ENCODE results near the gene CAMSAP1.

The CAMSAP1 gene

DNA sequence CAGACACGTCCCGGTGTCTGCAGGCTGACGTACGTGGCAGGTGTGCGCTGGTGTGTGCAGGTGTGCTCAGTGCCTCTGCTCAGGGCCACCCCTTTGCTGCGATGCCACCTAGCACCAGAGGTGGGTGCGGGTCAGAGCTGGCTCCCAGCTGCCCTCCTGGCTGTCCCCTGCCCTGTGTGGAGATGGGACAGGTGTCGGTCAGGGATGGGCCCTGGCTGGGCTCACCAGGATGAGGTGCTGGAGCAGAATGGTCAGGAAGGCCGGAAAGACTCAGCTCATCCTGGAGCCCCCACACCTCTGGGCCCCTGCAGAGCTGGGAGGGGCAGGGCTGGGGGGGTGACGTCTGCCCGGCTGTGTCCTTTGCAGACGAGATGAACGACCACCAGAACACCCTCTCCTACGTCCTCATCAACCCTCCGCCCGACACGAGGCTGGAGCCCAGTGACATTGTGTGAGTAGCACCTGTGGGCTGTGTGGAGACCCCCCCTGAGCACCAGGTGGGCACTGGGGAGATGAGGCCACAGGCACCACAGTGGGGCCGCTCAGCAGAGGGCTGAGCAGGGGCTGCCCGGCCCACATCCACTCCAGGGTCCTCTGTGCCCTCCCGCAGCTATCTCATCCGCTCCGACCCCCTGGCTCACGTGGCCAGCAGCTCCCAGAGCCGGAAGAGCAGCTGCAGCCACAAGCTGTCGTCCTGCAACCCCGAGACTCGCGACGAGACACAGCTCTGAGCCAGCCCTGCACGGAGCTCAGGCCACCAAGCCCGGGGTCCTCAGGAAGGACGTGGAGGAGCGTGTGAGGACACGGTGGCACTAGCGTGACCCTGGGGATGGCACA, 115.7 kb downstream of the CAMSAP1 start:
- Histone ChIP-seq H3K9me3 (ENCODE audit: insufficient read depth, low read length) (no peaks in the 10 kb centered on the region), H3K9ac (ENCODE audit: insufficient read length, low read depth) (no peak overlapping the region), H3K4me1 (ENCODE audit: insufficient read depth, insufficient read length) (peaks cover 5% of the 10 kb centered on the region), H3K27me3 (ENCODE audit: insufficient read depth, insufficient read length) (no peaks in the 10 kb centered on the region), H3K36me3 (ENCODE audit: insufficient read depth, insufficient read length, low read length) (no peaks in the 10 kb centered on the region), H3K4me3 (ENCODE audit: insufficient read length, low read depth) (no peak overlapping the region)
- no peak for TF ChIP-seq ZNF274 (IDR thresholded peaks at IDR 0.05; ENCODE audit: low read depth, low read length)
- no peak for TF ChIP-seq YY1 (IDR thresholded peaks at IDR 0.05; ENCODE audit: insufficient read depth, insufficient read length)
- no peak for TF ChIP-seq SUZ12 (IDR thresholded peaks at IDR 0.05; ENCODE audit: extremely low read depth, insufficient read depth, insufficient read length)
- no peak for DNase-seq (ENCODE audit: low read depth, low spot score)

DNA sequence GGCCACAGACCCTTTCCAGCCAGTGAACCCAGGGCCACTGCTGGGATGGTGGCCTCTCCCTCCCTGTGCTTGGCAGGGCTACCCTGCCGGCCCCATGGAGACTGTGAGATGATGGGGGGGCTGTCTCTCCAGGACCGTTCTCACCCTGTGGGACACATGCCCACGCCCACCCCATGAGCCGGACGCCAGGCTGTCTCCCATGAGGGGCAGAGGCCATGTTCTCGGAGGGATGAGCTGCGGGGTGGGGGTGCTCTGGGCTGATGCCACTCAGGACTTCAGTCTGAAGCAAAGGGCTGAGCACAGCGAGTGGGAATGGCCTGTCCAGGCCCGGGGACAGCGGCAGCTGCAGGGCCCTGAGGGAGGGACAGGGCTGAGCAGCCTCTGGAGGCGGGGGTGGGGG, 116.5 kb downstream of the CAMSAP1 start:
- Histone ChIP-seq H3K4me3 (ENCODE audit: insufficient read length, low read depth) (no peak overlapping the region), H3K9ac (ENCODE audit: insufficient read length, low read depth) (no peak overlapping the region), H3K4me1 (ENCODE audit: insufficient read depth, insufficient read length) (peaks cover 5% of the 10 kb centered on the region), H3K9me3 (ENCODE audit: insufficient read depth, low read length) (no peaks in the 10 kb centered on the region), H3K27me3 (ENCODE audit: insufficient read depth, insufficient read length) (no peaks in the 10 kb centered on the region), H3K36me3 (ENCODE audit: insufficient read depth, insufficient read length, low read length) (no peaks in the 10 kb centered on the region)
- TF ChIP-seq SUZ12 (IDR thresholded peaks at IDR 0.05; ENCODE audit: extremely low read depth, insufficient read depth, insufficient read length) (no peak), ZNF274 (IDR thresholded peaks at IDR 0.05; ENCODE audit: low read depth, low read length) (no peak), YY1 (IDR thresholded peaks at IDR 0.05; ENCODE audit: insufficient read depth, insufficient read length) (no peak)
- DNase-seq (ENCODE audit: low read depth, low spot score), result no peak

DNA sequence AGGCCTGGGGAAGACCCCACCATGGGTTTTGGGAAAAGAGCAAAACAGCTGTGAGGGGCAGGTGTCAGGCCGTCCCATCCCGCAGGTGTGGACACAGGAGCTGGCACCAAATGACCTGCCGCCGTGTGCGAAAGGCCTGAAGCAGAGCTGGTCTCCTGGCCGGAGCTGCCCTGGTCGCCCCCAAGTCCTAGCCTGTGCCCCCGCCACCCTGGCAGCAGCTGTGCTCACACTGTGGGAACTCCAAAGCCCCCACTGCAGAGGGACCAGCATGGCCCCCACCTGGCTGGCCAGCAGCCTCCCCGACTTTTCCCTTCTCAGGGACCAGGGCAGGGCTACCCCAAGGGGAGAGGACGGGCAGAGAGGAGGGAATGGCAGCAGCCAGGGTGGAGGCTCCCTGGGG, 117.0 kb downstream of the CAMSAP1 start:
- DNase-seq (ENCODE audit: low read depth, low spot score), result no peak
- Histone ChIP-seq H3K4me3 (ENCODE audit: insufficient read length, low read depth) (no peak overlapping the region), H3K27me3 (ENCODE audit: insufficient read depth, insufficient read length) (no peaks in the 10 kb centered on the region), H3K9me3 (ENCODE audit: insufficient read depth, low read length) (no peaks in the 10 kb centered on the region), H3K4me1 (ENCODE audit: insufficient read depth, insufficient read length) (peaks cover 5% of the 10 kb centered on the region), H3K9ac (ENCODE audit: insufficient read length, low read depth) (no peak overlapping the region), H3K36me3 (ENCODE audit: insufficient read depth, insufficient read length, low read length) (no peaks in the 10 kb centered on the region)
- no peak for TF ChIP-seq YY1 (IDR thresholded peaks at IDR 0.05; ENCODE audit: insufficient read depth, insufficient read length)
- TF ChIP-seq SUZ12 (IDR thresholded peaks at IDR 0.05; ENCODE audit: extremely low read depth, insufficient read depth, insufficient read length), result no peak
- TF ChIP-seq ZNF274 (IDR thresholded peaks at IDR 0.05; ENCODE audit: low read depth, low read length), result no peak

DNA sequence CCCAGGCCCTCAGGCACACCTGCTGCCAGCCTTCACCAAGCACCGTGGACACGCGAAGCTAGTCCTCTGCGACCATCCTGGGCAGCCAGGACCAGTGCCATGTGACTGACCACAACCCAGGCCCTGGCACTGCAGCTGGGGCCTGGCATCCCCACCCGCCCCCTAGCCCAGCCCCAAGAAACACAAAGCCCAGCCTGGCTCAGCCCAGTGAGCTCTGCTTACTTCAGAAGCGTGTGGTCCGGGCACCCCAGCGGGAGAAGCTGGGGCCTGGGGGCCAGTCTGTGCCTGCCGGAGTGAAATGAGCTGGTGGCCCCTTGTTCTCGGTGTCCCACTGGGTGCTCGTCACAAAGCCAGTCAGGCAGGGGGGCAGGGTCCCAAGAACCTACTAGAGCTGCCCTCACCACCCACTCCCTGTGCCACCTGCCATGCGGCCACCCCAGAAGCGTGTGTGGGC, 117.5 kb downstream of the CAMSAP1 start:
- no peak for TF ChIP-seq ZNF274 (IDR thresholded peaks at IDR 0.05; ENCODE audit: low read depth, low read length)
- TF ChIP-seq SUZ12 (IDR thresholded peaks at IDR 0.05; ENCODE audit: extremely low read depth, insufficient read depth, insufficient read length), result no peak
- TF ChIP-seq YY1 (IDR thresholded peaks at IDR 0.05; ENCODE audit: insufficient read depth, insufficient read length), result no peak
- Histone ChIP-seq H3K4me3 (ENCODE audit: insufficient read length, low read depth) (no peak overlapping the region), H3K36me3 (ENCODE audit: insufficient read depth, insufficient read length, low read length) (no peaks in the 10 kb centered on the region), H3K4me1 (ENCODE audit: insufficient read depth, insufficient read length) (peaks cover 5% of the 10 kb centered on the region), H3K27me3 (ENCODE audit: insufficient read depth, insufficient read length) (no peaks in the 10 kb centered on the region), H3K9ac (ENCODE audit: insufficient read length, low read depth) (no peak overlapping the region), H3K9me3 (ENCODE audit: insufficient read depth, low read length) (no peaks in the 10 kb centered on the region)
- no peak for DNase-seq (ENCODE audit: low read depth, low spot score)

DNA sequence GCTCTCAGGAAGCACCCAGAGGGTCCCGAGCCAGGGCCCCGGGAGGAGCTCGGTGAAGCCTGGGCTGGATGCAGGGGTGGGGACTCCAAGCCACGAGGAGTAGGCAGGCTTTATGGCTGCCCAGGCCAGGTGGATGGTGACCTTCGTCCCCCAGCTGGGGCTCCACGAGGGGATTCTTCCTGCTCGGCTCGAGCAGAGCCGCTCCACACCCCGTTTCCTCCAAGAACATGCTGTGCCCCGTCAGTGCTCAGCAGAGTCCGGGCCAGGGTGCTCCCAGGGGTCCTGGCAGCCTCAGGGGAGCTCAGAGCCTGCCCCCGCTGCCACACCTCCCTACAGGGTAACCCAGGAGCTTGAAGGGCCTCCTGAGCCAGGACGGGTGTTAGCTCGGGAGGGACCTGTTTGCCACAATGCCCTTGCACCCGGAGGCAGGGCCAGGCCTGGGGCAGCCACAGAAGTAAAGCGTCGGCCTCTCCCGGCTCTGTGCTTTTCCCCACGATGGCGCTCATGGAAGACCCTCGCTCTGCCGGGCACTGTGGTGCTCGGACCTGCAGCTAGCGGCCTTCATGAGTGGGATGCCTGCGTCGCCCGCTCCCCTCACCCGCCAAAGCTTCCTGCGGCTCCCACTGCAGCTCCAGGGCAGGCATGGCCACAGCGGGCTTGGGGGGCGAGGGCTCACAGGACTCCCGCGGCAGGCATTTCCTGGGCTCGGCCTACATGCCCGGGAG, 118.6 kb downstream of the CAMSAP1 start:
- no peaks in the 10 kb centered on the region for H3K9me3 ChIP-seq (ENCODE audit: insufficient read depth, low read length)
- H3K4me3 ChIP-seq (ENCODE audit: insufficient read length, low read depth), result no peak overlapping the region
- H3K27me3 ChIP-seq (ENCODE audit: insufficient read depth, insufficient read length), result no peaks in the 10 kb centered on the region
- H3K4me1 ChIP-seq (ENCODE audit: insufficient read depth, insufficient read length), result peaks cover 7% of the 10 kb centered on the region
- H3K36me3 ChIP-seq (ENCODE audit: insufficient read depth, insufficient read length, low read length), result no peaks in the 10 kb centered on the region
- H3K9ac ChIP-seq (ENCODE audit: insufficient read length, low read depth), result peak overlapping the region; percentile 32
- no peak for TF ChIP-seq SUZ12 (IDR thresholded peaks at IDR 0.05; ENCODE audit: extremely low read depth, insufficient read depth, insufficient read length)
- no peak for TF ChIP-seq YY1 (IDR thresholded peaks at IDR 0.05; ENCODE audit: insufficient read depth, insufficient read length)
- TF ChIP-seq ZNF274 (IDR thresholded peaks at IDR 0.05; ENCODE audit: low read depth, low read length), result no peak
- DNase-seq (ENCODE audit: low read depth, low spot score), result no peak

DNA sequence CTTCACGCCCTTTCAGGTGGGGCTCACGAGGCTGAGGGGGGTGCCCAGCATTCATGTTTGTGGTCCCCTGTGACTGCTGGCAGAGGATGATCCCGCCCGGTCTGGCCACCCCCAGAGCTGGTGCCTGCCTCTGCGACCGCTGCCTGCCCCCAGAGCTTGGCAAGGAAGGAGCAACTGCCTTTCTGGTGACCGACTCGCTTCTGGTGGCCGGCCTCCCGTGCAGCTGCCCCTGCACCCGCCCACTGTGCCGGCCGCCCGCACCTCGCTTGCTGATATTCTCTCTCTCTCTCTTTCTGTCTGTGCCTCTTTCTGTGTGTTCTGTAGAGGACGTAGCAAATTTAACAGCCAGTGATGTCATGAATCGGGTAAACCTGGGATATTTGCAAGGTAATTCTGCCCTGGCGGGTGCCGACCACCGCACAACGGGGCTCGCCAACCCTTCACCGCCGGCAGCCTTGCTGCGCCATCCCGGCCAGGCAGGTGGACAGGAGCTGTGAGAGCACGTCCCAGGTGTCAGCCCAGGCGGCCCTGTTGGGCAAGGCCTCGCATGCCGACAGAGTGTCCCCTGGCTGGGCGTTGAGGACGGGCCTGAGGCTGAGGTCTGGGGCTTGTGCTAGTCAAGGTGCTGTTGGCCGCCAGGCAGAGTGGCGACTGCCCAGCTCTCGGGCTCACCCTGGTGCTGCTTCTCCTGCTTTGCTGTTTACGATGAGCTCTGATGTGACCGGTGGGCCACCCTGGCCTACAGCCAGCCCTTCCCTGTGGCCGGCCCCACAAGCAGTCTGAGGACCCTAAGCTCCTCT, 119.4 kb downstream of the CAMSAP1 start:
- TF ChIP-seq SUZ12 (IDR thresholded peaks at IDR 0.05; ENCODE audit: extremely low read depth, insufficient read depth, insufficient read length) (no peak), ZNF274 (IDR thresholded peaks at IDR 0.05; ENCODE audit: low read depth, low read length) (no peak), YY1 (IDR thresholded peaks at IDR 0.05; ENCODE audit: insufficient read depth, insufficient read length) (no peak)
- Histone ChIP-seq H3K36me3 (ENCODE audit: insufficient read depth, insufficient read length, low read length) (no peaks in the 10 kb centered on the region), H3K27me3 (ENCODE audit: insufficient read depth, insufficient read length) (no peaks in the 10 kb centered on the region), H3K4me1 (ENCODE audit: insufficient read depth, insufficient read length) (peaks cover 11% of the 10 kb centered on the region), H3K9ac (ENCODE audit: insufficient read length, low read depth) (peak overlapping the region; percentile 32), H3K4me3 (ENCODE audit: insufficient read length, low read depth) (no peak overlapping the region), H3K9me3 (ENCODE audit: insufficient read depth, low read length) (no peaks in the 10 kb centered on the region)
- DNase-seq (ENCODE audit: low read depth, low spot score), result no peak
